Upper lobe of right lung (tissue), 1 donor: ENCODE data around the gene C17orf58. TPM values are rescaled to one million over a fixed set of nuclear protein-coding genes. Genes with fewer than 3 reads are reported as not detected.

Experiments
- ATAC-seq: fragments of 200-7000 bp; cut with Tn5 transposase; one replicate; pipeline ENCODE4 v1.9.1; 2020; ENCODE audit warnings: mild to moderate bottlenecking, moderate library complexity
- DNase-seq: peaks from one replicate; pipeline ENCODE4 v3.0.0-alpha.2; 2020
- H3K27ac ChIP-seq: fragments of 200-600 bp; one replicate; pipeline ENCODE4 v1.8.0; 2022
- H3K27me3 ChIP-seq: fragments of 200-600 bp; one replicate; pipeline ENCODE4 v1.8.0; 2022; ENCODE audit warnings: mild to moderate bottlenecking
- H3K36me3 ChIP-seq: fragments of 200-600 bp; one replicate; pipeline ENCODE4 v1.8.0; 2022
- H3K4me1 ChIP-seq: fragments of 200-600 bp; one replicate; pipeline ENCODE4 v1.8.0; 2022
- H3K4me3 ChIP-seq: fragments of 200-600 bp; one replicate; pipeline ENCODE4 v1.8.0; 2022; ENCODE audit warnings: mild to moderate bottlenecking
- H3K9me3 ChIP-seq: fragments of 200-600 bp; one replicate; pipeline ENCODE4 v1.8.0; 2022
- CTCF ChIP-seq: fragments of 200-600 bp; IDR thresholded peaks from one replicate; pipeline ENCODE4 v1.8.0; 2022; ENCODE audit warnings: antibody characterized with exemption
- intact Hi-C: fragments of 100-400 bp; cut with DNase I; formaldehyde crosslinking; loops from one replicate; pipeline ENCODE4 v1.11.0; 2022
- total RNA-seq: library from RNA; stranded (reverse); fragmentation: NEBNext Ultra II Directional; extraction: Animal tissue kit (Norgen Biotek cat#: 25700); gene quantifications from one replicate; pipeline ENCODE4 v1.2.1, GENCODE V29; 2021
- donor health status: DM: no; HTN: yes; CAD: no; lungs with severe emphysema.

Gene C17orf58
- total RNA-seq, 1 donor from 2014 or later: 5.3 TPM

GRCh38 chr17:68011199-68011665 lies 15.0 kb upstream of the C17orf58 start:
- Histone ChIP-seq H3K4me3 (no peak overlapping the region), H3K27ac (no peak overlapping the region), H3K4me1 (no peaks in the 10 kb centered on the region), H3K9me3 (no peaks in the 10 kb centered on the region), H3K36me3 (no peaks in the 10 kb centered on the region), H3K27me3 (no peaks in the 10 kb centered on the region)
- TF ChIP-seq CTCF: peak; percentile 74
- DNase-seq: peak; percentile 83
- intact Hi-C loops: no loop called here
- peak; percentile 97 for ATAC-seq

GRCh38 chr17:68006797-68007196 lies 10.5 kb upstream of the C17orf58 start:
- ATAC-seq (no peak), DNase-seq (no peak)
- Histone ChIP-seq H3K4me1 (no peaks in the 10 kb centered on the region), H3K4me3 (no peak overlapping the region), H3K9me3 (no peaks in the 10 kb centered on the region), H3K36me3 (no peaks in the 10 kb centered on the region), H3K27ac (no peak overlapping the region), H3K27me3 (no peaks in the 10 kb centered on the region)
- intact Hi-C loops: no loop called here
- no peak for TF ChIP-seq CTCF

GRCh38 chr17:68004201-68004600 lies 7.9 kb upstream of the C17orf58 start:
- Histone ChIP-seq H3K9me3 (no peaks in the 10 kb centered on the region), H3K36me3 (no peaks in the 10 kb centered on the region), H3K4me3 (no peak overlapping the region), H3K4me1 (no peaks in the 10 kb centered on the region), H3K27ac (no peak overlapping the region), H3K27me3 (no peaks in the 10 kb centered on the region)
- TF ChIP-seq CTCF: no peak
- DNase-seq (no peak), ATAC-seq (no peak)
- intact Hi-C loops: no loop called here

- Histone ChIP-seq H3K4me1 (peaks cover 9% of the 10 kb centered on the region), H3K4me3 (no peak overlapping the region), H3K27me3 (no peaks in the 10 kb centered on the region), H3K27ac (no peak overlapping the region), H3K9me3 (no peaks in the 10 kb centered on the region), H3K36me3 (no peaks in the 10 kb centered on the region)
- ATAC-seq (no peak), DNase-seq (no peak)
- intact Hi-C loops: no loop called here
- no peak for TF ChIP-seq CTCF
These were observed 3.1 kb upstream of the C17orf58 start for GRCh38 chr17:67999291-67999911.

GRCh38 chr17:67998466-67998865 lies 2.2 kb upstream of the C17orf58 start:
- H3K27me3 ChIP-seq: no peaks in the 10 kb centered on the region
- H3K27ac ChIP-seq: no peak overlapping the region
- no peak overlapping the region for H3K4me3 ChIP-seq
- no peak for TF ChIP-seq CTCF
- ATAC-seq (no peak), DNase-seq (no peak)
- H3K4me1 ChIP-seq: peaks cover 9% of the 10 kb centered on the region
- H3K9me3 ChIP-seq: no peaks in the 10 kb centered on the region
- intact Hi-C loops: no loop called here
- no peaks in the 10 kb centered on the region for H3K36me3 ChIP-seq
